SU-DHL-6 (cell line): ENCODE data around the gene UNC119.

Source experiments
- EZH2phosphoT487 ChIP-seq: fragments of 200-600 bp; sonication (generic), shearing (Covaris generic); conservative IDR thresholded peaks from 2 replicates; pipeline ENCODE4 v1.6.1; 2018; ENCODE audit warnings: mild to moderate bottlenecking, antibody characterized with exemption, low read length, moderate library complexity, mixed read lengths
- TF ChIP-seq, protein P1 (sequence below): fragments of 200-600 bp; sonication (generic); IDR thresholded peaks from one replicate; pipeline ENCODE4 v1.5.1; 2017; ENCODE audit warnings: antibody characterized with exemption, mild to moderate bottlenecking, low read length, moderate library complexity; ENCODE audit not compliant: insufficient read depth, poor library complexity, severe bottlenecking

DNA sequence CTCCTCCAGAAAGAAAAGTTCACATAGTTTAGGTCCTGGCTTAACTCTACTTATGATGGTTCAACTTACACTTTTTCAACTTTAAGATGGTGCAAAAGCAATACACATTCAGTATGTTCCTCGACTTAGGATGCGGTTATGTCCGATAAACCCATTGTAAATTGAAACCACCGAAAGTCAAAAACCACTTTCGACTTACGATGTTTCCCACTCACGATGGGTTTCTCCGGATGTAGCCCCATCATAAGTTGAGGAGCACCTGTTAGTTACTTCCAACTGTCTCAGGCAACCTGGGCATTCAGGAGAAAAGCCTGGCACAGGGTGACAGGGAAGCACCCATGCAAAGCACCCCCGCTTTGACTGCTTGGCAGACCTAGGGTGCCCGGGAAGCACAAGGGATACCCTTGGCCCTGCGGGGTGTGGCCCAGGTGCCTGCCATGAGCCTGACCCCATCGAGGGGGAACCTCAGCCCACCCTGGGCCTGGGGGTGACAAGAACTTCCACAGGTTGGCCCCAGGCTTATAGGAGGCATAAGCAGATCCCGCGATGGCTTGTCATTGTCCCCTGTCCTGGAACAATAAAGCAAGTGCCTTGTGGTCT is 14.0 kb downstream of the UNC119 start:
- TF ChIP-seq, protein P1, sequence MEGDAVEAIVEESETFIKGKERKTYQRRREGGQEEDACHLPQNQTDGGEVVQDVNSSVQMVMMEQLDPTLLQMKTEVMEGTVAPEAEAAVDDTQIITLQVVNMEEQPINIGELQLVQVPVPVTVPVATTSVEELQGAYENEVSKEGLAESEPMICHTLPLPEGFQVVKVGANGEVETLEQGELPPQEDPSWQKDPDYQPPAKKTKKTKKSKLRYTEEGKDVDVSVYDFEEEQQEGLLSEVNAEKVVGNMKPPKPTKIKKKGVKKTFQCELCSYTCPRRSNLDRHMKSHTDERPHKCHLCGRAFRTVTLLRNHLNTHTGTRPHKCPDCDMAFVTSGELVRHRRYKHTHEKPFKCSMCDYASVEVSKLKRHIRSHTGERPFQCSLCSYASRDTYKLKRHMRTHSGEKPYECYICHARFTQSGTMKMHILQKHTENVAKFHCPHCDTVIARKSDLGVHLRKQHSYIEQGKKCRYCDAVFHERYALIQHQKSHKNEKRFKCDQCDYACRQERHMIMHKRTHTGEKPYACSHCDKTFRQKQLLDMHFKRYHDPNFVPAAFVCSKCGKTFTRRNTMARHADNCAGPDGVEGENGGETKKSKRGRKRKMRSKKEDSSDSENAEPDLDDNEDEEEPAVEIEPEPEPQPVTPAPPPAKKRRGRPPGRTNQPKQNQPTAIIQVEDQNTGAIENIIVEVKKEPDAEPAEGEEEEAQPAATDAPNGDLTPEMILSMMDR: no peak
- TF ChIP-seq EZH2phosphoT487: no peak
